IMR-90 (cell line): Measurements from ENCODE around the gene LYPD6B. TPM values are rescaled to one million over a fixed set of nuclear protein-coding genes. Genes with fewer than 3 reads are reported as not detected.

Experiments
- ATAC-seq: fragments of 200-7000 bp; cut with Tn5 transposase; 2 replicates; pipeline ENCODE4 v1.9.1; 2020; ENCODE audit warnings: low read depth, mild to moderate bottlenecking, moderate library complexity
- BruUV-seq: library from RNA; stranded (reverse); fragments of 400-500 nt; replicated peaks from 2 replicates; lab custom pipeline; 2021; lab: Mats Ljungman, UMichigan
- CTCF ChIA-PET: fragments of 300-600 bp; formaldehyde crosslinking; extraction: SDS; loops from one replicate; lab custom pipeline; 2021; ENCODE audit warnings: antibody characterized with exemption; lab: Yijun Ruan, JAX
- POLR2A ChIA-PET: fragments of 300-600 bp; sonication (Branson Sonifier 250); formaldehyde crosslinking; loops from one replicate; lab custom pipeline; 2022; ENCODE audit warnings: antibody characterized with exemption; ENCODE audit not compliant: unreplicated experiment; lab: Charles Lee
- DNase-seq: peaks from one replicate; pipeline ENCODE4 v3.0.0; 2013
- H2AFZ ChIP-seq: replicated peaks from 2 replicates; pipeline ENCODE3; 2013; ENCODE audit warnings: low read length, mild to moderate bottlenecking; ENCODE audit not compliant: poor library complexity
- H2AK5ac ChIP-seq: 2 replicates; pipeline ENCODE4 v1.6.1; 2013; ENCODE audit warnings: low read depth, low read length, inconsistent platforms
- H2AK9ac ChIP-seq: replicated peaks from 2 replicates; pipeline ENCODE3; 2013; ENCODE audit warnings: mild to moderate bottlenecking, low read depth, low read length, moderate library complexity; ENCODE audit not compliant: poor library complexity
- H2BK120ac ChIP-seq: 2 replicates; pipeline ENCODE4 v1.6.1; 2013; ENCODE audit warnings: low read depth, low read length, inconsistent platforms
- H2BK15ac ChIP-seq: 3 replicates; pipeline ENCODE4 v1.6.1; 2013; ENCODE audit warnings: low read depth, low read length, inconsistent platforms
- H2BK20ac ChIP-seq: 2 replicates; pipeline ENCODE4 v1.6.1; 2013; ENCODE audit warnings: low read depth, mild to moderate bottlenecking, inconsistent platforms, low read length, moderate library complexity
- H2BK5ac ChIP-seq: 2 replicates; pipeline ENCODE4 v1.6.1; 2013; ENCODE audit warnings: mild to moderate bottlenecking, low read depth, low read length, inconsistent platforms; ENCODE audit not compliant: poor library complexity, severe bottlenecking
- H3K14ac ChIP-seq: replicated peaks from 2 replicates; pipeline ENCODE4 v1.6.1; 2013; ENCODE audit warnings: low read depth, low read length, inconsistent platforms
- H3K18ac ChIP-seq: 2 replicates; pipeline ENCODE4 v1.6.1; 2013; ENCODE audit warnings: low read depth, low read length, control low read depth
- H3K23ac ChIP-seq: 2 replicates; pipeline ENCODE4 v1.6.1; 2013; ENCODE audit warnings: low read depth, low read length, inconsistent platforms
- H3K27ac ChIP-seq: 2 replicates; pipeline ENCODE4 v1.5.1; 2013; ENCODE audit warnings: mild to moderate bottlenecking, control low read depth, low read length; ENCODE audit not compliant: insufficient read depth
- H3K27me3 ChIP-seq: 2 replicates; pipeline ENCODE4 v1.6.1; 2013; ENCODE audit warnings: low read length; ENCODE audit not compliant: control insufficient read depth, insufficient read depth
- H3K36me3 ChIP-seq: 2 replicates; pipeline ENCODE4 v1.6.1; 2013; ENCODE audit warnings: low read length, mixed read lengths; ENCODE audit not compliant: control insufficient read depth, insufficient read depth
- H3K4ac ChIP-seq: 2 replicates; pipeline ENCODE4 v1.6.1; 2013; ENCODE audit warnings: low read depth, low read length, inconsistent platforms
- H3K4me1 ChIP-seq: 2 replicates; pipeline ENCODE4 v1.6.1; 2013; ENCODE audit warnings: low read length, mixed read lengths; ENCODE audit not compliant: control insufficient read depth, insufficient read depth
- H3K4me2 ChIP-seq: 2 replicates; pipeline ENCODE4 v1.6.1; 2013; ENCODE audit warnings: low read depth, mild to moderate bottlenecking, control low read depth, low read length, moderate library complexity
- H3K4me3 ChIP-seq: 2 replicates; pipeline ENCODE4 v1.5.1; 2013; ENCODE audit warnings: low read depth, mild to moderate bottlenecking, control low read depth, low read length, moderate library complexity; ENCODE audit not compliant: insufficient read depth
- H3K56ac ChIP-seq: 2 replicates; pipeline ENCODE4 v1.6.1; 2013; ENCODE audit warnings: low read length, inconsistent platforms; ENCODE audit not compliant: insufficient read depth; ENCODE audit errors: extremely low read depth
- H3K79me1 ChIP-seq, 2 experiments: 2 replicates each; pipeline ENCODE4 v1.6.1; 2013; ENCODE audit warnings: low read length in 2 of 2, inconsistent platforms in 1 of 2, low read depth in 1 of 2
- H3K9ac ChIP-seq: 2 replicates; pipeline ENCODE4 v1.6.1; 2013; ENCODE audit warnings: low read depth, low read length, control low read depth
- H3K9me1 ChIP-seq: 2 replicates; pipeline ENCODE4 v1.6.1; 2013; ENCODE audit warnings: low read length, inconsistent platforms; ENCODE audit not compliant: insufficient read depth
- H3K9me3 ChIP-seq: 2 replicates; pipeline ENCODE4 v1.6.1; 2013; ENCODE audit warnings: low read length; ENCODE audit not compliant: control insufficient read depth, insufficient read depth
- H4K20me1 ChIP-seq: 2 replicates; pipeline ENCODE4 v1.6.1; 2013; ENCODE audit warnings: low read length, inconsistent platforms; ENCODE audit not compliant: insufficient read depth
- H4K5ac ChIP-seq: 2 replicates; pipeline ENCODE4 v1.6.1; 2013; ENCODE audit warnings: mild to moderate bottlenecking, low read depth, low read length, control low read depth
- H4K8ac ChIP-seq, 2 experiments: 2 replicates each; pipeline ENCODE4 v1.6.1; 2013; ENCODE audit warnings: low read depth in 2 of 2, low read length in 2 of 2, control low read depth in 1 of 2, inconsistent platforms in 1 of 2
- H4K91ac ChIP-seq: 2 replicates; pipeline ENCODE4 v1.6.1; 2013; ENCODE audit warnings: low read depth, low read length, inconsistent platforms; ENCODE audit not compliant: insufficient read depth
- BHLHE40 ChIP-seq: fragments of 150-350 bp; IDR thresholded peaks from 2 replicates; pipeline ENCODE4 v1.6.1; 2016; ENCODE audit warnings: mild to moderate bottlenecking, low read depth, low read length
- CEBPB ChIP-seq: IDR thresholded peaks from 2 replicates; pipeline ENCODE4 v1.6.1; 2012; ENCODE audit warnings: low read depth, low read length, improper control_type of control experiment
- CHD1 ChIP-seq: IDR thresholded peaks from 2 replicates; pipeline ENCODE4 v1.6.1; 2012; ENCODE audit warnings: low read depth, low read length, improper control_type of control experiment
- FOS ChIP-seq: fragments of 150-350 bp; IDR thresholded peaks from 2 replicates; pipeline ENCODE4 v1.6.1; 2016; ENCODE audit warnings: low read depth, low read length
- MAFK ChIP-seq: IDR thresholded peaks from 2 replicates; pipeline ENCODE4 v1.6.1; 2012; ENCODE audit warnings: low read depth, low read length, improper control_type of control experiment
- MAZ ChIP-seq: IDR thresholded peaks from 2 replicates; pipeline ENCODE4 v1.6.1; 2012; ENCODE audit warnings: low read depth, mild to moderate bottlenecking, low read length, improper control_type of control experiment, moderate library complexity, borderline replicate concordance
- MXI1 ChIP-seq: IDR thresholded peaks from 2 replicates; pipeline ENCODE4 v1.6.1; 2012; ENCODE audit warnings: low read depth, mild to moderate bottlenecking, low read length, moderate library complexity, borderline replicate concordance
- NFE2L2 ChIP-seq: fragments of 150-350 bp; IDR thresholded peaks from 2 replicates; pipeline ENCODE4 v1.6.1; 2016; ENCODE audit warnings: low read depth, mild to moderate bottlenecking, low read length
- POLR2A ChIP-seq: IDR thresholded peaks from 2 replicates; pipeline ENCODE4 v1.6.1; 2012; ENCODE audit warnings: mild to moderate bottlenecking, low read depth, low read length
- RAD21 ChIP-seq: IDR thresholded peaks from 2 replicates; pipeline ENCODE4 v1.6.1; 2012; ENCODE audit warnings: low read length, improper control_type of control experiment
- RCOR1 ChIP-seq: IDR thresholded peaks from 2 replicates; pipeline ENCODE4 v1.6.1; 2012; ENCODE audit warnings: mild to moderate bottlenecking, low read length, improper control_type of control experiment; ENCODE audit not compliant: insufficient replicate concordance
- RFX5 ChIP-seq: IDR thresholded peaks from 2 replicates; pipeline ENCODE4 v1.8.0; 2012; ENCODE audit warnings: low read depth, mild to moderate bottlenecking, low read length, moderate library complexity
- SMC3 ChIP-seq: fragments of 150-350 bp; IDR thresholded peaks from 2 replicates; pipeline ENCODE4 v1.6.1; 2016; ENCODE audit warnings: low read depth, mild to moderate bottlenecking, antibody characterized with exemption, low read length, moderate library complexity
- dilution Hi-C: fragments of 300-500 bp; cut with HindIII; formaldehyde crosslinking; loops from one replicate; pipeline ENCODE4 v1.14.3; 2018; ENCODE audit warnings: low sequenced_read_pairs; ENCODE audit not compliant: unreplicated experiment
- in situ Hi-C: fragments of 300-500 bp; cut with MboI; formaldehyde crosslinking; loops from 3 replicates; pipeline ENCODE4 v1.14.3; 2019; ENCODE audit warnings: low sequenced_read_pairs, inconsistent platforms, mixed read lengths
- intact Hi-C: fragments of 100-400 bp; cut with micrococcal nuclease; formaldehyde crosslinking; loops from 2 replicates; pipeline ENCODE4 v1.10.0; 2022
- polyA plus RNA-seq, 3 experiments: library from polyadenylated mRNA; depleted of rRNA; stranded (reverse); fragments of >200 nt; gene quantifications; 2 replicates each; pipeline ENCODE4 v1.2.3, GENCODE V29; 2012; ENCODE audit warnings: low replicate concordance in 1 of 3
- total RNA-seq: library from RNA; depleted of rRNA; stranded (reverse); fragments of >200 nt; gene quantifications from 2 replicates; pipeline ENCODE4 v1.2.3, GENCODE V29; 2012
- TF ChIP-seq, protein P1 (sequence below): conservative IDR thresholded peaks from 2 replicates; pipeline ENCODE4 v1.5.1; 2012; ENCODE audit warnings: mild to moderate bottlenecking, low read depth, low read length, improper control_type of control experiment
- TF ChIP-seq, protein P2 (sequence below): fragments of 150-350 bp; IDR thresholded peaks from 2 replicates; pipeline ENCODE4 v1.6.1; 2016; ENCODE audit warnings: low read depth, mild to moderate bottlenecking, low read length, moderate library complexity, borderline replicate concordance
- TF ChIP-seq, protein P3 (sequence below): fragments of 150-350 bp; IDR thresholded peaks from 2 replicates; pipeline ENCODE4 v1.6.1; 2017; ENCODE audit warnings: mild to moderate bottlenecking, antibody characterized with exemption, low read length, low read depth

The LYPD6B gene
- total and polyA plus RNA-seq, 2 of the 4 experiments (the other 2 are of a cell fraction), result 0.05 TPM; not detected in 1

DNA sequence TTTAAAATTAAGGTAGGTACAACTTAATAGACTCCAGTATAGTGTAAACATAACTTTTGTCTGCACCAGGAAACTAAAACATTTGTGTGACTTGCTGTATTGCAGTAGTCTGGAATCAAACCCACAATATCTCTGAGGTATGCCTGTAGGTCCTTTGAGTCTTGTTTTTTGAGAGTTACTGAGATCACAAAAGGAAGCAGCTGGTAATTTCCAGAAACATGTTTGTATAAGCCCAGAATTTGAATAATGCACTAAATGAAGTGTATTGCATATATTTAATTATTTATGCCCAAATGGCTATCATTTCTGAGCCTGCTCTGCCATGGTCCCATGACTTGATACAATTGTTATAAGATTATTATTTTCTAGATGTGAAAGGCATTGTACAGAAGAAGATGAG lies 148.6 kb downstream of the LYPD6B start:
- Histone ChIP-seq H3K4me1 (no peaks in the 10 kb centered on the region), H2BK120ac (no peak overlapping the region), H2BK15ac (no peak overlapping the region), H4K91ac (no peak overlapping the region), H3K4ac (no peak overlapping the region), H3K27ac (no peak overlapping the region), H3K23ac (no peak overlapping the region), H3K9me3 (no peaks in the 10 kb centered on the region), H2AK5ac (no peak overlapping the region), H3K18ac (no peak overlapping the region), H4K5ac (no peak overlapping the region), H3K4me3 (no peak overlapping the region), H4K20me1 (no peaks in the 10 kb centered on the region), H2AFZ (no peak overlapping the region), H2BK5ac (no peak overlapping the region), H3K4me2 (no peak overlapping the region), H3K27me3 (no peaks in the 10 kb centered on the region), H3K9me1 (no peaks in the 10 kb centered on the region), H3K79me1 (no peaks in the 10 kb centered on the region), H4K8ac (no peak overlapping the region), H3K14ac (no peak overlapping the region), H3K56ac (no peak overlapping the region), H2AK9ac (no peak overlapping the region), H2BK20ac (no peak overlapping the region), H3K36me3 (no peaks in the 10 kb centered on the region), H3K9ac (no peak overlapping the region)
- no peak for ATAC-seq
- no peak for DNase-seq
- ChIA-PET POLR2A (no interaction called here), CTCF (interaction anchor here (0.5 kb wide), 1 partner anchor 1354 kb away, joined by 3 read pairs; no protein-coding TSS in a partner anchor)
- dilution Hi-C loops (no loop called here), in situ Hi-C loops (no loop called here), intact Hi-C loops (no loop called here)
- TF ChIP-seq, protein P1, sequence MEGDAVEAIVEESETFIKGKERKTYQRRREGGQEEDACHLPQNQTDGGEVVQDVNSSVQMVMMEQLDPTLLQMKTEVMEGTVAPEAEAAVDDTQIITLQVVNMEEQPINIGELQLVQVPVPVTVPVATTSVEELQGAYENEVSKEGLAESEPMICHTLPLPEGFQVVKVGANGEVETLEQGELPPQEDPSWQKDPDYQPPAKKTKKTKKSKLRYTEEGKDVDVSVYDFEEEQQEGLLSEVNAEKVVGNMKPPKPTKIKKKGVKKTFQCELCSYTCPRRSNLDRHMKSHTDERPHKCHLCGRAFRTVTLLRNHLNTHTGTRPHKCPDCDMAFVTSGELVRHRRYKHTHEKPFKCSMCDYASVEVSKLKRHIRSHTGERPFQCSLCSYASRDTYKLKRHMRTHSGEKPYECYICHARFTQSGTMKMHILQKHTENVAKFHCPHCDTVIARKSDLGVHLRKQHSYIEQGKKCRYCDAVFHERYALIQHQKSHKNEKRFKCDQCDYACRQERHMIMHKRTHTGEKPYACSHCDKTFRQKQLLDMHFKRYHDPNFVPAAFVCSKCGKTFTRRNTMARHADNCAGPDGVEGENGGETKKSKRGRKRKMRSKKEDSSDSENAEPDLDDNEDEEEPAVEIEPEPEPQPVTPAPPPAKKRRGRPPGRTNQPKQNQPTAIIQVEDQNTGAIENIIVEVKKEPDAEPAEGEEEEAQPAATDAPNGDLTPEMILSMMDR, result no peak
- TF ChIP-seq MXI1 (no peak), CHD1 (no peak), CEBPB (no peak), RAD21 (no peak), FOS (no peak), RCOR1 (no peak), MAZ (no peak), MAFK (no peak), RFX5 (no peak), NFE2L2 (no peak), POLR2A (no peak), SMC3 (no peak), BHLHE40 (no peak)
- TF ChIP-seq, protein P2, sequence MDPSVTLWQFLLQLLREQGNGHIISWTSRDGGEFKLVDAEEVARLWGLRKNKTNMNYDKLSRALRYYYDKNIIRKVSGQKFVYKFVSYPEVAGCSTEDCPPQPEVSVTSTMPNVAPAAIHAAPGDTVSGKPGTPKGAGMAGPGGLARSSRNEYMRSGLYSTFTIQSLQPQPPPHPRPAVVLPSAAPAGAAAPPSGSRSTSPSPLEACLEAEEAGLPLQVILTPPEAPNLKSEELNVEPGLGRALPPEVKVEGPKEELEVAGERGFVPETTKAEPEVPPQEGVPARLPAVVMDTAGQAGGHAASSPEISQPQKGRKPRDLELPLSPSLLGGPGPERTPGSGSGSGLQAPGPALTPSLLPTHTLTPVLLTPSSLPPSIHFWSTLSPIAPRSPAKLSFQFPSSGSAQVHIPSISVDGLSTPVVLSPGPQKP, result no peak
- TF ChIP-seq, protein P3, sequence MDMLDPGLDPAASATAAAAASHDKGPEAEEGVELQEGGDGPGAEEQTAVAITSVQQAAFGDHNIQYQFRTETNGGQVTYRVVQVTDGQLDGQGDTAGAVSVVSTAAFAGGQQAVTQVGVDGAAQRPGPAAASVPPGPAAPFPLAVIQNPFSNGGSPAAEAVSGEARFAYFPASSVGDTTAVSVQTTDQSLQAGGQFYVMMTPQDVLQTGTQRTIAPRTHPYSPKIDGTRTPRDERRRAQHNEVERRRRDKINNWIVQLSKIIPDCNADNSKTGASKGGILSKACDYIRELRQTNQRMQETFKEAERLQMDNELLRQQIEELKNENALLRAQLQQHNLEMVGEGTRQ, result no peak
- BruUV-seq, result no TSS peak
